ENCODE data around the gene CHMP4A. TPM values are rescaled to one million over a fixed set of nuclear protein-coding genes. Genes with fewer than 3 reads are reported as not detected.

CHMP4A gene
- total and polyA plus RNA-seq, 2 of the 13 experiments (the other 11 are each of a cell fraction or from before 2014, with no cell fraction given): 83.6 to 113 TPM

- peak; percentile 90; the same call in 1 of the 2 replicates for TF ChIP-seq MAF1 (CRISPR knock-in tag; IDR thresholded peaks at IDR 0.05; ENCODE audit: borderline replicate concordance)
- TF ChIP-seq RBM22 (optimal IDR thresholded peaks at IDR 0.05; ENCODE audit: low read length): peak; percentile 86
- peak; percentile 59 for TF ChIP-seq ZNF883 (CRISPR knock-in tag; IDR thresholded peaks at IDR 0.05; ENCODE audit: not compliant biosample characterization)
- TF ChIP-seq IRF9 (CRISPR knock-in tag; IDR thresholded peaks at IDR 0.05; ENCODE audit: borderline replicate concordance): peak; percentile 75
- no peak for TF ChIP-seq SRSF9 (IDR thresholded peaks at IDR 0.05; ENCODE audit: borderline replicate concordance, insufficient read depth, low read depth, low read length, poor library complexity, severe bottlenecking)
- TF ChIP-seq ZNF607 (CRISPR knock-in tag; IDR thresholded peaks at IDR 0.05; ENCODE audit: borderline replicate concordance): peak; percentile 52; the same call in 1 of the 2 replicates
- TF ChIP-seq ZNF605 (CRISPR knock-in tag; IDR thresholded peaks at IDR 0.05): peak; percentile 96
- TF ChIP-seq ZFY (CRISPR knock-in tag; IDR thresholded peaks at IDR 0.05): peak; percentile 98
- TF ChIP-seq MEIS2 (CRISPR knock-in tag; IDR thresholded peaks at IDR 0.05): peak; percentile 92
- 0 out of 2 replicates have a peak, but pooled peaks have one; percentile 28 for TF ChIP-seq ZNF652 (CRISPR knock-in tag; IDR thresholded peaks at IDR 0.05; ENCODE audit: borderline replicate concordance, low read depth)
- 0 out of 2 replicates have a peak, but pooled peaks have one; percentile 8 for TF ChIP-seq ZNF713 (CRISPR knock-in tag; IDR thresholded peaks at IDR 0.05)
- TF ChIP-seq ETV5 (CRISPR knock-in tag; IDR thresholded peaks at IDR 0.05; ENCODE audit: borderline replicate concordance): peak; percentile 85
- TF ChIP-seq HNRNPUL1 (IDR thresholded peaks at IDR 0.05; ENCODE audit: low read depth, low read length): no peak
- no peak for TF ChIP-seq EZH2 (conservative IDR thresholded peaks at IDR 0.05; ENCODE audit: low read depth, low read length)
- TF ChIP-seq ZNF616 (CRISPR knock-in tag; IDR thresholded peaks at IDR 0.05; ENCODE audit: low read depth): peak; percentile 91
- 0 out of 2 replicates have a peak, but pooled peaks have one; percentile 51 for TF ChIP-seq THYN1 (CRISPR knock-in tag; IDR thresholded peaks at IDR 0.05; ENCODE audit: borderline replicate concordance, low read depth)
- peak; percentile 21 for TF ChIP-seq AGO2 (optimal IDR thresholded peaks at IDR 0.05; ENCODE audit: low read depth, low read length)
- TF ChIP-seq TGIF2 (CRISPR knock-in tag; IDR thresholded peaks at IDR 0.05): peak; percentile 86; the same call in 1 of the 2 replicates
- no peak; the same call in 1 of the 2 replicates for TF ChIP-seq ZNF792 (CRISPR knock-in tag; IDR thresholded peaks at IDR 0.05)
- TF ChIP-seq MAFG (CRISPR knock-in tag; IDR thresholded peaks at IDR 0.05): no peak
- peak; percentile 91; the same call in 1 of the 2 replicates for TF ChIP-seq ZBTB39 (CRISPR knock-in tag; IDR thresholded peaks at IDR 0.05)
- no peak for TF ChIP-seq NFE2L2 (IDR thresholded peaks at IDR 0.05; ENCODE audit: low read length)
- TF ChIP-seq ZNF10 (CRISPR knock-in tag; IDR thresholded peaks at IDR 0.05; ENCODE audit: borderline replicate concordance, low read depth): no peak; the same call in 1 of the 2 replicates
- peak; percentile 37; the same call in 1 of the 2 replicates for TF ChIP-seq LBX2 (CRISPR knock-in tag; IDR thresholded peaks at IDR 0.05; ENCODE audit: borderline replicate concordance)
- peak; percentile 21; the same call in 1 of the 2 replicates for TF ChIP-seq ZNF451 (CRISPR knock-in tag; IDR thresholded peaks at IDR 0.05)
- peak; percentile 73 for TF ChIP-seq GATAD2A (CRISPR knock-in tag; IDR thresholded peaks at IDR 0.05)
- TF ChIP-seq POLR2G (IDR thresholded peaks at IDR 0.05; ENCODE audit: low read depth, low read length): peak; percentile 96
Measured at GRCh38 chr14:24232645-24233537, 19.6 kb upstream of the CHMP4A start, which contains the start of gene GMPR2 (continued).

Measured in HepG2 (cell line).